HG02938 (cell line): Measurements from ENCODE around the gene TMSB15A.
"Not testable (repeated sequence)": the region's sequence is repeated elsewhere in the genome, so short reads cannot be mapped to it uniquely, and the experiment has no call there.

Experiments used
- ATAC-seq: cut with Tn5 transposase; IDR thresholded peaks from one replicate; pipeline ENCODE4 v1.9.1; 2021; ENCODE audit warnings: mild to moderate bottlenecking, moderate library complexity; ENCODE audit not compliant: unreplicated experiment

Gene TMSB15A

GRCh38 chrX:102515975-102516941 is at the start of gene TMSB15A:
Gene TMSB15A (minus strand): TSS chrX:102516739.
- ATAC-seq: peak; percentile 92

DNA sequence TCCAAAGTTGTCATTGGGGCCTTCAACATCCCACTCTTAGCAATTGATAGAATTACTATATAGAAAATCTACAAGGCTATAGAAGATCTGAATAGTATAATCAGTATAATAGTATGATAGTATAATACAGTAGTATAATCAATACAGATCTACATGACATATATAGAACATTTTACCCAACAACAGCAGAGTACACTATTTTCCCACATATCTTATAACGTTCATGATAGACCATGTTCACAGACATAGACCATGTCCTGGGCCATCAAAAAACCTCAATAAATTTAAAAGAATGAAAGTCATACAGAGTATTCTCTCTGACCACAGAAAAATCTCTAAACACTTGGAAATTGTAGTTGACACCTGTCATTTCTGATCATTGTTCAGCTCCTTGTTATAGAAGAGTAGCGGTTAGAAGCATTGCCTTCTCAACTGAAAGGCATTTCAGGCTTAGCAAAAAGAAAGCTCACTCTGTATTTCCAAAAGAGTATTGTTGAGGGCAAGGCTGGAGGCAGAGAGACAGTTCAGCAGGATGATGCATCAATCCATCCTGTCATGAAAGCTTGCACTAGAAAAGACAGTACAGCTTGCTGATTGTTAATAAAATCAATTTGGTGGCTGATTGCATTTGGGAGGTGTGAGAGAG is 44.0 kb upstream of the TMSB15A start:
- no peak for ATAC-seq

- no peak for ATAC-seq
Observed at GRCh38 chrX:102558607-102559006, 42.1 kb upstream of the TMSB15A start.

DNA sequence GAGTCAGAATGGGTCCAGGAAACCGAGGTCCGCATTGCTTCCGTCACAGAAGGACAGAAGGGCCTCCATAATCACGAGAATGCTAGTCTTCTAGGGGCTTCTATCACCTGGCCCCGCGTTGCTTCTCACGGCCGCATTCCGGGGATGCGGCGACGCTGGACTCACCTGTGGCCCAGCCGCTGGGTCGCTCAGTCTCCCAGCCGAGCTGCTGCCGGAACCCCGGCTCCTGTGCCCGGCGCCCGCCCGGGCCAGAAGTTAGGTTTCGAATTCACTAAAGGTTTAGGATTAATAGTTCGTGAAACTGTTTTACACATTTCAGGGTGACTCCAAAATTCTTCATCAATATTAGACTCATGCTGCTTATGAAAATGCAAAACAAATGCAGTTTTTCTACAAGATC is 31.7 kb upstream of the TMSB15A start:
- no peak for ATAC-seq

DNA sequence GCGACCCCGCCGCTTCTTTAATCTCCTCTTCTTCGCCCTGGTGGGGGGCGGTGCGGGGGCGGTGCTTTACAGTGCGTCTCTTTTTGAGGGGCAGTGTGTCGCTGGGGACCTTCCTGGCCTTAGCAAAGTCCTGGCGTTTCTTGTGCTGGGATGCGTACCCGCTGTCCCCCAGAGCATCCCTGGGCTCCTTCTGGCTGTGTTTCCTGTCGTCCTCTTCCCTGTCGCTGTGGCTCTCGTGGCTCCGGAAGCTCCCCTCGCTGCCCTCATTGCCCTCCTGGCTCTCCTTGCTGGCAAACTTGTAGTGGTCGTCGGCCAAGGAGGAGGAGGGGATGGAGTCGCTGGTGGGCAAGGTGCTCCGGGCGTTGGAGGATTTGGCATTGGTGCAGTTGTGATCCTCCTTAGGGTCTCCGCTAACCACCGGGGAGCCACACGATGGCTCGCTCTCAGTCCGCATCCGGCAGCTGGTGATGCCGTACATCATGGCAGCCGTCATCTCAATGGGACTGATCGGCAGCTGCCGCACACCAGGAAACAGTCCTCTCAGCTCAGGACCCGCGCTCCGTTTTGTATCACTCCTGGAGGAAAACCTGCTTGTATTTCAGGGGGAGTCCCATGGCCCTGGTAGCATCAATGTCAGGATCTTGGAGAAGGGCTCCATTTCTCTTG is 30.4 kb upstream of the TMSB15A start:
- no peak for ATAC-seq

DNA sequence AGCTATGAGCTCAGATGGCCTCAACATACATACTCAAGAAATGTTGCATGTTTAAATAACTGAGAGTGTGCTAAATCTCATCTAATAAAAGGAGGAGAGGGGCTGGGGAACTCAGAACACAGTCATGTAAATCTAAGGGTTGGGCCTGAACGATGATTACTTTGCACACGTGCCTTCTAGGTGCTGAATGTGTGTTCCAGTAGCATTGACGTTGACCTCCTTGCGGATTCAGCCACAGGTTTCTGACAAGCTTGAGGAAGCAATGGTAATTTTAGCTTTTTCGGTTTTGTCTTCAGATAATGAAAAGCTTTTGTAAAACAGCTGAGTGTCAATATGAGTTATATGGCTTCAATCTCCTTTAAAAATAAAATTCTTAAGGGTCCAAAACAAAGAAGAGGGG is 29.6 kb upstream of the TMSB15A start:
- ATAC-seq: not testable (repeated sequence)

- no peak for ATAC-seq
Observed at GRCh38 chrX:102535958-102536357, 19.4 kb upstream of the TMSB15A start.

DNA sequence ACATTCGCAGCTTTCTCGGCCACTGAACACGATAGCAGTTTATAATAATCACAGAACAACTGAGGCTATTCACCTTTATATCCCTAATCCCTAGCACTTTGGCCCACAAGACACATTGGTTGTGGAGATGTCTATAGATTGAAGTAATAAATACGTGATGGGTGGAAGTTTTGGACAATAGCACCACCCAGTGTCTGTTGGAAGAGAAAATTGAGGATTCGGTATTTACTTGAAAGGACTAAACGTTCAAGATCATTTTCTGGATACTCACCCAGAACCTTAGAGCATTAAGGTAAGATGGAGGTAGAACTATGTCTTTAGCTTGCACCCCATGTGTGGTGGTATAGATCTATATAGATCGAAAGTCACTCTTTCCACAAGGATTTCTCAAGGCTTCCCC is 787 bp upstream of the TMSB15A start:
- no peak for ATAC-seq

DNA sequence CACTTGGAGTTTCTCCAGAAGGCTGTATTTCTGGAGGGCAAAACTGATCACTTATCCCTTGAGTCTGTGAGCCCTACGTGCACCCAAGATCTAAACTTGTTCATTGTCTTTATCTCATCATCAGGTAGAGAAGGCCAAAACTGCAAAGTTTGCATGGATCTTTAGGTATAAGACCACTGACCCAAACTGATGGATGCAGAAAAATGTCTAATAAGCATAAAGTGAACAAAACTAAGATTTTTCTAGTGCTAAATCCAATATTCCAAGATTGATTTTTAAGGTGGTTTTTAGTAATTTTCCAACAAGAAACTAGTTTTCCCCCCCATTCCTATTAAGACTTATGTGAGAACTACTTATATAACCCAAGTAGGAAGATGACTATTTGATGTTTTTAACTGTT is 2.0 kb downstream of the TMSB15A start:
- ATAC-seq: no peak

DNA sequence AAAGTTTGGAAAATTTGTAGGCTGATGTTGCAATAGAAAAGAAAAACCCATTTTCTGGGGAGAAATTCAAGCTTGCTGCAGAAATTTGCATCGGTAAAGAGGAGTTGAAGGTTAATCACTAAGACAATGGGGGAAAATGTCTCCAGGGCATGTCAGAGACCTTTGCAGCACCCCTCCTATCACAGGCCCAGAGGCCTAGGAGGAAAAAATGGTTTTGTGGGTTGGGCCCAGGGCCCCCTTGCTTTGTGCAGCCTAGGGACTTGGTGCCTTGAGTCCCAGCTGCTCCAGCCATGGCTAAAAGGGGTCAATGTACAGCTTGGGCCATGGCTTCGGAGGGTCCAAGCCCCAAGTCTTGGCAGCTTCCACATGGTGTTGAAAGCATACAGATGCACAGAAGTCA is 17.8 kb downstream of the TMSB15A start:
- no peak for ATAC-seq

- no peak for ATAC-seq
Observed at GRCh38 chrX:102491766-102492165, 24.8 kb downstream of the TMSB15A start.

DNA sequence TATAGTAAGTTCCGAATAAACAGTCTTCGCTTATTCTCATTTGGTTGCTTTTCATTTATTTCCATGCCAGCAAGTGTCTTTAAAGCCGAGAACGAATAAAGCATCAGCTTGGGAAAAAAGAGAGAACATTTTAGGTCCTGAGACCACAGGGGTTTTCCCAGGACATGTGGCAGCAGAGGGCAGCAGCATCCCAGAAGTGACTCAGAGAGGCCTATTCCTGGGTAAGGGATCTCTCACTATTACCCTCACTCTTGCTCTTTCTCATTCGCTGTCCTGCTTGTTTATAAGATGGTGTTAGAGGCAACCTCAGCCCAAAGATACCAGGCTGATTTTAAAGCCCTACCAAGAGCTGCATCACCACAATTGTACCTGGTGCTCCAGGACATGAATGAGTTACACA is 37.8 kb downstream of the TMSB15A start:
- ATAC-seq: not testable (repeated sequence)

GRCh38 chrX:102471762-102472220 is 44.7 kb downstream of the TMSB15A start, which contains the start of gene TCP11X2:
Gene TCP11X2 (minus strand): TSS chrX:102471812.
- not testable (repeated sequence) for ATAC-seq

DNA sequence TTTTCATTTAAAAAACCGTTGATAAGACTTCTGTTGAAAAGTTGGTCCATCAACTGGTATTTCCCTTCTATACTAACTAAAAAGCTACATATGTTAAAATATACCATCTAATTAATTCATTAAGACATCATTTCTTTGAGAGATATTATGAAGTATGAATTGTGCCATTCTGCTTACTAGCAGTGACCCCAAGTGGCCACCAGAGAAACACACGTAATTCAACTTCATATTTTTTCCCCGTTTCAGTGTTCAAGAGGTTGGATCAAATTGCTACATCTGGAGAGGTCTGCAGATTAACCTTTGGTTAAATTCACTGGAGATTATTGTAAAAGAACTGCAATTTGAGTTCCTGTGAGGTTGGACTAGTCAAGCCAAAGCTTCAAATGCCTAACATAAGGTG is 46.3 kb downstream of the TMSB15A start:
- ATAC-seq: not testable (repeated sequence)
